HepG2 (cell line): Measurements from ENCODE around the gene VPS13C. TPM values are rescaled to one million over a fixed set of nuclear protein-coding genes. Genes with fewer than 3 reads are reported as not detected.

Experiments used
- ATAC-seq: fragments of 200-7000 bp; cut with Tn5 transposase; 3 replicates; pipeline ENCODE4 v1.9.1; 2020; ENCODE audit warnings: mild to moderate bottlenecking, moderate library complexity
- BruUV-seq: library from RNA; stranded (reverse); fragments of 400-500 nt; replicated peaks from 2 replicates; lab custom pipeline; 2021; lab: Mats Ljungman, UMichigan
- CTCF ChIA-PET: fragments of 300-600 bp; formaldehyde crosslinking; extraction: SDS; loops from one replicate; lab custom pipeline; 2021; ENCODE audit warnings: low total read pairs, inconsistent platforms, low intra/inter-chr PET ratio; lab: Yijun Ruan, JAX
- POLR2A ChIA-PET: fragments of 350-600 bp; sonication (Branson Sonifier 250); formaldehyde crosslinking; loops from one replicate; lab custom pipeline; 2020; ENCODE audit warnings: antibody characterized with exemption, inconsistent platforms; lab: Yijun Ruan, JAX
- DNase-seq: peaks from one replicate; pipeline ENCODE4 v3.0.0-alpha.2; 2015; ENCODE audit warnings: low spot score
- FAIRE-seq: peaks from 3 replicates; lab custom pipeline; 2011; peaks lifted over from hg19 to GRCh38; lab: Jason Lieb, UNC
- H2AFZ ChIP-seq: one replicate; pipeline ENCODE4 v1.6.1; 2011; ENCODE audit warnings: low read length, inconsistent platforms
- H3K27ac ChIP-seq: fragments of 300-600 bp; 3 replicates; pipeline ENCODE4 v1.8.0; 2011; ENCODE audit warnings: mixed run types, mild to moderate bottlenecking, mixed read lengths, low read length, inconsistent platforms; ENCODE audit not compliant: insufficient read depth; ENCODE audit errors: extremely low read length
- H3K27me3 ChIP-seq, 2 experiments: fragments of 200-600 bp in 1 of 2; 2 replicates in 1 of 2; 3 replicates in 1 of 2; pipeline versions ENCODE4 v1.6.0 to v1.8.0; 2011; ENCODE audit warnings: low read length in 2 of 2, mild to moderate bottlenecking in 2 of 2, moderate library complexity in 2 of 2, inconsistent platforms in 1 of 2; ENCODE audit not compliant: insufficient read depth in 2 of 2, control insufficient read depth in 1 of 2
- H3K36me3 ChIP-seq, 2 experiments: fragments of 200-600 bp in 1 of 2; replicated peaks in 1 of 2; 2 replicates in 1 of 2; 3 replicates in 1 of 2; pipeline versions ENCODE4 v1.5.1 to v1.8.0; 2011; ENCODE audit warnings: low read length in 2 of 2, inconsistent platforms in 1 of 2; ENCODE audit not compliant: insufficient read depth in 2 of 2, control insufficient read depth in 1 of 2
- H3K4me1 ChIP-seq: 2 replicates; pipeline ENCODE4 v1.5.1; 2012; ENCODE audit warnings: low read length, inconsistent platforms; ENCODE audit not compliant: insufficient read depth
- H3K4me2 ChIP-seq: 2 replicates; pipeline ENCODE4 v1.6.0; 2011; ENCODE audit warnings: low read depth, low read length, inconsistent platforms
- H3K4me3 ChIP-seq, 3 experiments: fragments of 200-600 bp in 1 of 3; sonication (generic), shearing (Covaris generic) in 1 of 3; replicated peaks in 1 of 3; 2 replicates each; pipeline ENCODE4 v1.5.1; 2011 to 2016; ENCODE audit warnings: low read length in 3 of 3, inconsistent platforms in 2 of 3, low read depth in 2 of 3, mild to moderate bottlenecking in 2 of 3, control low read depth in 1 of 3, mixed read lengths in 1 of 3; ENCODE audit not compliant: insufficient read depth in 1 of 3
- H3K79me2 ChIP-seq: one replicate; pipeline ENCODE4 v1.6.1; 2011; ENCODE audit warnings: low read length, inconsistent platforms; ENCODE audit not compliant: insufficient read depth
- H3K9ac ChIP-seq: 2 replicates; pipeline ENCODE4 v1.6.0; 2011; ENCODE audit warnings: mild to moderate bottlenecking, low read depth, low read length, inconsistent platforms; ENCODE audit not compliant: insufficient read depth
- H3K9me3 ChIP-seq: 2 replicates; pipeline ENCODE4 v1.5.1; 2012; ENCODE audit warnings: mild to moderate bottlenecking, low read length
- H4K20me1 ChIP-seq: 2 replicates; pipeline ENCODE4 v1.6.0; 2011; ENCODE audit warnings: inconsistent platforms, mild to moderate bottlenecking, low read length, moderate library complexity; ENCODE audit not compliant: insufficient read depth
- JUN ChIP-seq: sonication (generic); formaldehyde crosslinking; IDR thresholded peaks from 2 replicates; pipeline ENCODE4 v1.4.0; 2020; ENCODE audit warnings: mild to moderate bottlenecking, missing genetic modification reagents
- SCMH1 ChIP-seq: sonication (generic); formaldehyde crosslinking; IDR thresholded peaks from 2 replicates; pipeline ENCODE4 v1.9.0; 2021; ENCODE audit warnings: missing genetic modification reagents, mild to moderate bottlenecking, borderline replicate concordance
- ZBTB3 ChIP-seq: sonication (generic); formaldehyde crosslinking; IDR thresholded peaks from 2 replicates; pipeline ENCODE4 v1.4.0; 2020; ENCODE audit warnings: low read depth, mild to moderate bottlenecking, moderate library complexity, missing genetic modification reagents, borderline replicate concordance
- ZFP82 ChIP-seq: sonication (generic); formaldehyde crosslinking; IDR thresholded peaks from 2 replicates; pipeline ENCODE4 v1.5.1; 2020; ENCODE audit warnings: mild to moderate bottlenecking, missing genetic modification reagents, borderline replicate concordance
- ZNF333 ChIP-seq: sonication (generic); formaldehyde crosslinking; IDR thresholded peaks from 2 replicates; pipeline ENCODE4 v1.4.0; 2020; ENCODE audit warnings: mild to moderate bottlenecking, missing genetic modification reagents, borderline replicate concordance
- ZNF543 ChIP-seq: sonication (generic); formaldehyde crosslinking; IDR thresholded peaks from 2 replicates; pipeline ENCODE4 v1.4.0; 2020; ENCODE audit warnings: mild to moderate bottlenecking, missing genetic modification reagents
- WGBS: methylation state at CpG from one replicate; pipeline ENCODE4 v1.1.6; 2017; ENCODE audit warnings: low lambda C conversion rate; 5-methylcytosine and 5-hydroxymethylcytosine counted together
- in situ Hi-C: cut with HindIII; loops from 2 replicates; pipeline ENCODE4 v1.10.0; 2017; ENCODE audit warnings: low pct_unique_long_range_greater_than_20kb; ENCODE audit not compliant: extremely low pct_ligation_motif_present
- intact Hi-C: fragments of 100-400 bp; cut with micrococcal nuclease; formaldehyde crosslinking; loops from one replicate; pipeline ENCODE4 v1.10.0; 2022; ENCODE audit not compliant: unreplicated experiment
- polyA plus RNA-seq, 8 experiments: library from polyadenylated mRNA; depleted of rRNA in 3 of 8; stranded (reverse) in 7 of 8; unstranded in 1 of 8; fragments of >200 nt; fragmentation: Illumina TruSeq in 4 of 8; extraction: Trizol in 4 of 8; gene quantifications; 2 replicates each; pipeline versions ENCODE4 v1.2.1 to v1.2.3, GENCODE V29; 2011 to 2016; ENCODE audit warnings: low read depth in 4 of 8, missing spikeins in 1 of 8, mixed read lengths in 1 of 8; ENCODE audit not compliant: insufficient read depth in 1 of 8
- total RNA-seq, 5 experiments: library from RNA; depleted of rRNA; stranded (reverse); fragments of >200 nt; fragmentation: Illumina TruSeq; extraction: Trizol; gene quantifications; 2 replicates each; pipeline ENCODE4 v1.2.3, GENCODE V29; 2016; ENCODE audit warnings: low read depth in 1 of 5
- TF ChIP-seq, protein P1 (sequence below): sonication (generic); formaldehyde crosslinking; IDR thresholded peaks from 2 replicates; pipeline ENCODE4 v1.4.0; 2020; ENCODE audit warnings: mild to moderate bottlenecking, missing genetic modification reagents, borderline replicate concordance
- TF ChIP-seq, protein P2 (sequence below), 2 experiments: IDR thresholded peaks; 2 replicates each; pipeline ENCODE4 v1.6.1; 2011 to 2012; ENCODE audit warnings: low read length in 2 of 2, borderline replicate concordance in 1 of 2, low read depth in 1 of 2, mild to moderate bottlenecking in 1 of 2, moderate library complexity in 1 of 2
- TF ChIP-seq, protein P3 (sequence below): sonication (generic); formaldehyde crosslinking; IDR thresholded peaks from 2 replicates; pipeline ENCODE4 v1.4.0; 2020; ENCODE audit warnings: mild to moderate bottlenecking, missing genetic modification reagents

The VPS13C gene
- total and polyA plus RNA-seq, 2 of the 13 experiments (the other 11 are each of a cell fraction or from before 2014, with no cell fraction given), result 10.9 to 26.8 TPM

DNA sequence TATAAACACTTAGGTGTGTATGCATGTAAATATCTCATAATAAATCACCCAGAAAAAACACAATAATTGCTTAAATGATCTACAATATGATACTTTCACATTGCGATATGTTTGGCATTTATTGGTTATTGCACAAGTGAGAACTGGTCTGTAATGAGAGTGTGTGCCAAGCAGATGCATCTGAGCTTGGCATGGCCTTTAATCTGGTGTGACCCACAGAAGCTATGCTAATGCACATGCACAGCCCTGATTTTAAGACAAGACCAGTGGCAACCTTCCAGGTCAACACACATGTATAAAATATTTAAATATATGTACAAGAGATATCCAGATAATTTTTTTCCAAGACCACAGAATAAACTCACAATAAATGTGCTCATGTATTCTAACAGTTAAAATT is 49.2 kb upstream of the VPS13C start:
- in situ Hi-C loops (no loop called here), intact Hi-C loops (no loop called here)
- TF ChIP-seq, protein P1, sequence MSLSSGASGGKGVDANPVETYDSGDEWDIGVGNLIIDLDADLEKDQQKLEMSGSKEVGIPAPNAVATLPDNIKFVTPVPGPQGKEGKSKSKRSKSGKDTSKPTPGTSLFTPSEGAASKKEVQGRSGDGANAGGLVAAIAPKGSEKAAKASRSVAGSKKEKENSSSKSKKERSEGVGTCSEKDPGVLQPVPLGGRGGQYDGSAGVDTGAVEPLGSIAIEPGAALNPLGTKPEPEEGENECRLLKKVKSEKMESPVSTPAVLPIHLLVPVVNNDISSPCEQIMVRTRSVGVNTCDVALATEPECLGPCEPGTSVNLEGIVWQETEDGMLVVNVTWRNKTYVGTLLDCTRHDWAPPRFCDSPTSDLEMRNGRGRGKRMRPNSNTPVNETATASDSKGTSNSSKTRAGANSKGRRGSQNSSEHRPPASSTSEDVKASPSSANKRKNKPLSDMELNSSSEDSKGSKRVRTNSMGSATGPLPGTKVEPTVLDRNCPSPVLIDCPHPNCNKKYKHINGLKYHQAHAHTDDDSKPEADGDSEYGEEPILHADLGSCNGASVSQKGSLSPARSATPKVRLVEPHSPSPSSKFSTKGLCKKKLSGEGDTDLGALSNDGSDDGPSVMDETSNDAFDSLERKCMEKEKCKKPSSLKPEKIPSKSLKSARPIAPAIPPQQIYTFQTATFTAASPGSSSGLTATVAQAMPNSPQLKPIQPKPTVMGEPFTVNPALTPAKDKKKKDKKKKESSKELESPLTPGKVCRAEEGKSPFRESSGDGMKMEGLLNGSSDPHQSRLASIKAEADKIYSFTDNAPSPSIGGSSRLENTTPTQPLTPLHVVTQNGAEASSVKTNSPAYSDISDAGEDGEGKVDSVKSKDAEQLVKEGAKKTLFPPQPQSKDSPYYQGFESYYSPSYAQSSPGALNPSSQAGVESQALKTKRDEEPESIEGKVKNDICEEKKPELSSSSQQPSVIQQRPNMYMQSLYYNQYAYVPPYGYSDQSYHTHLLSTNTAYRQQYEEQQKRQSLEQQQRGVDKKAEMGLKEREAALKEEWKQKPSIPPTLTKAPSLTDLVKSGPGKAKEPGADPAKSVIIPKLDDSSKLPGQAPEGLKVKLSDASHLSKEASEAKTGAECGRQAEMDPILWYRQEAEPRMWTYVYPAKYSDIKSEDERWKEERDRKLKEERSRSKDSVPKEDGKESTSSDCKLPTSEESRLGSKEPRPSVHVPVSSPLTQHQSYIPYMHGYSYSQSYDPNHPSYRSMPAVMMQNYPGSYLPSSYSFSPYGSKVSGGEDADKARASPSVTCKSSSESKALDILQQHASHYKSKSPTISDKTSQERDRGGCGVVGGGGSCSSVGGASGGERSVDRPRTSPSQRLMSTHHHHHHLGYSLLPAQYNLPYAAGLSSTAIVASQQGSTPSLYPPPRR (CRISPR knock-in tag), result no peak
- TF ChIP-seq ZFP82, result no peak
- TF ChIP-seq, protein P2, sequence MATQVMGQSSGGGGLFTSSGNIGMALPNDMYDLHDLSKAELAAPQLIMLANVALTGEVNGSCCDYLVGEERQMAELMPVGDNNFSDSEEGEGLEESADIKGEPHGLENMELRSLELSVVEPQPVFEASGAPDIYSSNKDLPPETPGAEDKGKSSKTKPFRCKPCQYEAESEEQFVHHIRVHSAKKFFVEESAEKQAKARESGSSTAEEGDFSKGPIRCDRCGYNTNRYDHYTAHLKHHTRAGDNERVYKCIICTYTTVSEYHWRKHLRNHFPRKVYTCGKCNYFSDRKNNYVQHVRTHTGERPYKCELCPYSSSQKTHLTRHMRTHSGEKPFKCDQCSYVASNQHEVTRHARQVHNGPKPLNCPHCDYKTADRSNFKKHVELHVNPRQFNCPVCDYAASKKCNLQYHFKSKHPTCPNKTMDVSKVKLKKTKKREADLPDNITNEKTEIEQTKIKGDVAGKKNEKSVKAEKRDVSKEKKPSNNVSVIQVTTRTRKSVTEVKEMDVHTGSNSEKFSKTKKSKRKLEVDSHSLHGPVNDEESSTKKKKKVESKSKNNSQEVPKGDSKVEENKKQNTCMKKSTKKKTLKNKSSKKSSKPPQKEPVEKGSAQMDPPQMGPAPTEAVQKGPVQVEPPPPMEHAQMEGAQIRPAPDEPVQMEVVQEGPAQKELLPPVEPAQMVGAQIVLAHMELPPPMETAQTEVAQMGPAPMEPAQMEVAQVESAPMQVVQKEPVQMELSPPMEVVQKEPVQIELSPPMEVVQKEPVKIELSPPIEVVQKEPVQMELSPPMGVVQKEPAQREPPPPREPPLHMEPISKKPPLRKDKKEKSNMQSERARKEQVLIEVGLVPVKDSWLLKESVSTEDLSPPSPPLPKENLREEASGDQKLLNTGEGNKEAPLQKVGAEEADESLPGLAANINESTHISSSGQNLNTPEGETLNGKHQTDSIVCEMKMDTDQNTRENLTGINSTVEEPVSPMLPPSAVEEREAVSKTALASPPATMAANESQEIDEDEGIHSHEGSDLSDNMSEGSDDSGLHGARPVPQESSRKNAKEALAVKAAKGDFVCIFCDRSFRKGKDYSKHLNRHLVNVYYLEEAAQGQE (IDR thresholded peaks at IDR 0.05; ENCODE audit: borderline replicate concordance in 1 of 2, low read depth in 1 of 2, low read length in 2 of 2), result no peak
- no peak for TF ChIP-seq ZNF333 (CRISPR knock-in tag)
- TF ChIP-seq JUN (CRISPR knock-in tag), result no peak
- no peak for TF ChIP-seq SCMH1
- TF ChIP-seq, protein P3, sequence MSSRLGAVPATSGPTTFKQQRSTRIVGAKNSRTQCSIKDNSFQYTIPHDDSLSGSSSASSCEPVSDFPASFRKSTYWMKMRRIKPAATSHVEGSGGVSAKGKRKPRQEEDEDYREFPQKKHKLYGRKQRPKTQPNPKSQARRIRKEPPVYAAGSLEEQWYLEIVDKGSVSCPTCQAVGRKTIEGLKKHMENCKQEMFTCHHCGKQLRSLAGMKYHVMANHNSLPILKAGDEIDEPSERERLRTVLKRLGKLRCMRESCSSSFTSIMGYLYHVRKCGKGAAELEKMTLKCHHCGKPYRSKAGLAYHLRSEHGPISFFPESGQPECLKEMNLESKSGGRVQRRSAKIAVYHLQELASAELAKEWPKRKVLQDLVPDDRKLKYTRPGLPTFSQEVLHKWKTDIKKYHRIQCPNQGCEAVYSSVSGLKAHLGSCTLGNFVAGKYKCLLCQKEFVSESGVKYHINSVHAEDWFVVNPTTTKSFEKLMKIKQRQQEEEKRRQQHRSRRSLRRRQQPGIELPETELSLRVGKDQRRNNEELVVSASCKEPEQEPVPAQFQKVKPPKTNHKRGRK (CRISPR knock-in tag), result no peak
- no peak for TF ChIP-seq ZNF543 (CRISPR knock-in tag)
- no peak for TF ChIP-seq ZBTB3 (CRISPR knock-in tag)
- no peak overlapping the region for H2AFZ ChIP-seq
- no peaks in the 10 kb centered on the region for H3K79me2 ChIP-seq
- CTCF ChIA-PET, result no interaction called here
- H3K4me3 ChIP-seq, result no peak overlapping the region
- POLR2A ChIA-PET, result no interaction called here
- H3K9me3 ChIP-seq, result no peaks in the 10 kb centered on the region
- no peak for FAIRE-seq
- no peak for DNase-seq
- H3K27ac ChIP-seq, result no peak overlapping the region
- H3K4me1 ChIP-seq, result peaks cover 16% of the 10 kb centered on the region
- H3K27me3 ChIP-seq, result peaks cover 0 to 14% of the 10 kb centered on the region in 2 experiments; a peak in 1 of 5 replicates
- no peaks in the 10 kb centered on the region for H4K20me1 ChIP-seq
- no peaks in the 10 kb centered on the region for H3K36me3 ChIP-seq
- H3K4me2 ChIP-seq, result no peak overlapping the region
- BruUV-seq, result no TSS peak
- ATAC-seq, result no peak
- H3K9ac ChIP-seq, result no peak overlapping the region
- WGBS, result 50% methylated on average over 1 of the region's 1 CpG
